K562 (cell line): ENCODE results near the gene CCDC88A. TPM values are rescaled to one million over a fixed set of nuclear protein-coding genes. Genes with fewer than 3 reads are reported as not detected.

Experiments used
- ATAC-seq: fragments of 200-7000 bp; cut with Tn5 transposase; 3 replicates; pipeline ENCODE4 v1.9.1; 2020; ENCODE audit warnings: moderate library complexity
- BruUV-seq: library from RNA; stranded (reverse); fragments of 400-500 nt; replicated peaks from 2 replicates; lab custom pipeline; 2021; lab: Mats Ljungman, UMichigan
- CTCF ChIA-PET: fragments of 300-600 bp; formaldehyde crosslinking; extraction: SDS; loops from one replicate; lab custom pipeline; 2021; ENCODE audit warnings: low intra/inter-chr PET ratio; lab: Yijun Ruan, JAX
- POLR2A ChIA-PET: fragments of 300-600, 350-650 bp; sonication (Branson Sonifier 250); formaldehyde crosslinking; extraction: SDS; loops from one replicate; lab custom pipeline; 2021; ENCODE audit warnings: antibody characterized with exemption, inconsistent platforms; lab: Yijun Ruan, JAX
- DNase-seq, 4 experiments: peaks; one replicate each; pipeline versions ENCODE4 v3.0.0 to v3.0.0-alpha.2; 2011 to 2018; ENCODE audit warnings: low spot score in 3 of 4, mixed read lengths in 3 of 4; ENCODE audit errors: extremely low read depth in 1 of 4
- FAIRE-seq: peaks from 2 replicates; lab custom pipeline; 2011; peaks lifted over from hg19 to GRCh38; lab: Jason Lieb, UNC
- H2AFZ ChIP-seq: 2 replicates; pipeline ENCODE4 v1.6.0; 2011; ENCODE audit warnings: low read depth, low read length, control low read depth, inconsistent platforms
- H3K27ac ChIP-seq: fragments of 200-600 bp; 3 replicates; pipeline ENCODE4 v1.8.0; 2011; ENCODE audit warnings: low read depth, mild to moderate bottlenecking, control low read depth, inconsistent platforms, low read length, moderate library complexity, mixed read lengths; ENCODE audit errors: extremely low read depth
- H3K27me3 ChIP-seq, 2 experiments: fragments of 300-600 bp in 1 of 2; 2 replicates in 1 of 2; 3 replicates in 1 of 2; pipeline versions ENCODE4 v1.6.0 to v1.8.0; 2011; ENCODE audit warnings: inconsistent platforms in 2 of 2, low read length in 2 of 2, mild to moderate bottlenecking in 1 of 2, mixed read lengths in 1 of 2, moderate library complexity in 1 of 2; ENCODE audit not compliant: control insufficient read depth in 2 of 2, insufficient read depth in 2 of 2
- H3K36me3 ChIP-seq: fragments of 300-600 bp; 3 replicates; pipeline ENCODE4 v1.8.0; 2011; ENCODE audit warnings: mild to moderate bottlenecking, low read length, inconsistent platforms; ENCODE audit not compliant: control insufficient read depth, insufficient read depth
- H3K4me1 ChIP-seq, 2 experiments: fragments of 200-600 bp in 1 of 2; replicated peaks in 1 of 2; 2 replicates in 1 of 2; 3 replicates in 1 of 2; pipeline versions ENCODE4 v1.5.1 to v1.8.0; 2011; ENCODE audit warnings: inconsistent platforms in 2 of 2, low read length in 2 of 2, mild to moderate bottlenecking in 1 of 2, mixed read lengths in 1 of 2, moderate library complexity in 1 of 2; ENCODE audit not compliant: control insufficient read depth in 2 of 2, insufficient read depth in 2 of 2
- H3K4me2 ChIP-seq: 2 replicates; pipeline ENCODE4 v1.6.1; 2011; ENCODE audit warnings: low read length, control low read depth, inconsistent platforms, mixed read lengths; ENCODE audit not compliant: insufficient read depth
- H3K4me3 ChIP-seq: fragments of 200-600 bp; sonication (generic), shearing (Covaris generic); 2 replicates; pipeline ENCODE4 v1.5.1; 2016; ENCODE audit warnings: control low read depth, inconsistent platforms
- H3K79me2 ChIP-seq: fragments of 200-600 bp; 3 replicates; pipeline ENCODE4 v1.8.0; 2011; ENCODE audit warnings: low read length, inconsistent platforms; ENCODE audit not compliant: control insufficient read depth, insufficient read depth
- H3K9ac ChIP-seq, 2 experiments: 2 replicates each; pipeline versions ENCODE4 v1.6.0 to v1.6.1; 2011; ENCODE audit warnings: low read depth in 2 of 2, low read length in 2 of 2, control low read depth in 1 of 2, inconsistent platforms in 1 of 2, mild to moderate bottlenecking in 1 of 2, mixed read lengths in 1 of 2; ENCODE audit not compliant: insufficient read depth in 1 of 2
- H3K9me1 ChIP-seq: one replicate; pipeline ENCODE4 v1.6.0; 2011; ENCODE audit warnings: inconsistent platforms, mild to moderate bottlenecking, low read length, moderate library complexity; ENCODE audit not compliant: control insufficient read depth, insufficient read depth
- H3K9me3 ChIP-seq: replicated peaks from 2 replicates; pipeline ENCODE4 v1.5.1; 2011; ENCODE audit warnings: low read depth, low read length, inconsistent platforms; ENCODE audit not compliant: control insufficient read depth, insufficient read depth
- H4K20me1 ChIP-seq: replicated peaks from 2 replicates; pipeline ENCODE4 v1.6.1; 2011; ENCODE audit warnings: low read length, inconsistent platforms, mixed read lengths; ENCODE audit not compliant: control insufficient read depth, insufficient read depth
- E2F5 ChIP-seq: sonication (generic); formaldehyde crosslinking; IDR thresholded peaks from 2 replicates; pipeline ENCODE4 v1.8.0; 2022; ENCODE audit warnings: mild to moderate bottlenecking, missing genetic modification reagents
- FOSL1 ChIP-seq: fragments of 200-800 bp; sonication (Bioruptor generic); conservative IDR thresholded peaks from 2 replicates; pipeline ENCODE4 v1.6.1; 2016; ENCODE audit warnings: missing genetic modification characterization, missing compliant biosample characterization
- L3MBTL2 ChIP-seq: fragments of 450-650 bp; IDR thresholded peaks from 2 replicates; pipeline ENCODE4 v1.6.1; 2016; ENCODE audit warnings: mild to moderate bottlenecking, moderate library complexity
- MCM3 ChIP-seq: fragments of 450-650 bp; IDR thresholded peaks from 2 replicates; pipeline ENCODE4 v1.6.1; 2016
- SIX5 ChIP-seq, 2 experiments: IDR thresholded peaks; 2 replicates each; pipeline ENCODE4 v1.6.1; 2011; ENCODE audit warnings: low read length in 2 of 2, borderline replicate concordance in 1 of 2, low read depth in 1 of 2, mild to moderate bottlenecking in 1 of 2, moderate library complexity in 1 of 2; ENCODE audit not compliant: insufficient read depth in 1 of 2
- SMARCE1 ChIP-seq: fragments of 450-650 bp; IDR thresholded peaks from 2 replicates; pipeline ENCODE4 v1.7.1; 2016; ENCODE audit warnings: mild to moderate bottlenecking
- SRSF7 ChIP-seq: fragments of 200-400 bp; formaldehyde crosslinking; optimal IDR thresholded peaks from 2 replicates; pipeline ENCODE3; 2017; ENCODE audit warnings: mild to moderate bottlenecking, low read depth, low read length
- THRB ChIP-seq: fragments of 450-650 bp; formaldehyde crosslinking; conservative IDR thresholded peaks from 2 replicates; pipeline ENCODE4 v1.4.0; 2022; ENCODE audit warnings: mild to moderate bottlenecking, missing genetic modification characterization
- ZNF398 ChIP-seq: fragments of 250-450 bp; sonication (Bioruptor Pico); IDR thresholded peaks from 2 replicates; pipeline ENCODE4 v1.8.0; 2021; ENCODE audit warnings: moderate library complexity, mild to moderate bottlenecking, inconsistent platforms
- ZNF551 ChIP-seq: fragments of 250-450 bp; sonication (Bioruptor Pico); IDR thresholded peaks from 2 replicates; pipeline ENCODE4 v1.5.0; 2021; ENCODE audit warnings: mild to moderate bottlenecking, moderate library complexity
- WGBS: fragments of 100-300 bp; shearing (Covaris generic); methylation state at CpG from one replicate; pipeline ENCODE4 v1.1.6; 2016; ENCODE audit warnings: low coverage, mixed read lengths; ENCODE audit not compliant: insufficient coverage; ENCODE audit errors: missing lambda C conversion rate; 5-methylcytosine and 5-hydroxymethylcytosine counted together
- in situ Hi-C: fragments of 300-500 bp; cut with MboI; formaldehyde crosslinking; loops from 4 replicates; pipeline ENCODE4 v1.15.0; 2018; ENCODE audit warnings: inconsistent platforms, mixed read lengths
- intact Hi-C: fragments of 100-400 bp; cut with micrococcal nuclease; formaldehyde crosslinking; loops from 2 replicates; pipeline ENCODE4 v1.14.2; 2022
- polyA plus RNA-seq, 8 experiments: library from polyadenylated mRNA; depleted of rRNA in 4 of 8; stranded (reverse) in 5 of 8; unstranded in 3 of 8; fragments of >200 nt; fragmentation: Nextera tagmentation in 2 of 8; fragmentation: Illumina TruSeq in 1 of 8; extraction: Ambion mirVana in 2 of 8; extraction: Trizol in 1 of 8; gene quantifications; 2 replicates each; pipeline versions ENCODE4 v1.2.1 to v1.2.3, GENCODE V29; 2011 to 2014; ENCODE audit warnings: inconsistent platforms in 1 of 8, missing spikeins in 1 of 8
- total RNA-seq, 7 experiments: library from RNA; depleted of rRNA in 6 of 7; stranded (reverse); fragments of >200 nt in 6 of 7; fragmentation: Illumina TruSeq in 2 of 7; extraction: Trizol in 2 of 7; gene quantifications; 2 replicates each; pipeline versions ENCODE4 v1.2.1 to v1.2.3, GENCODE V29; 2011 to 2021; ENCODE audit warnings: low replicate concordance in 1 of 7
- TF ChIP-seq, protein P1 (sequence below): fragments of 450-650 bp; conservative IDR thresholded peaks from 2 replicates; pipeline ENCODE4 v1.6.1; 2016; ENCODE audit warnings: missing genetic modification characterization, low read depth, mild to moderate bottlenecking, missing compliant biosample characterization, moderate library complexity

Gene CCDC88A
- total and polyA plus RNA-seq, 9 of the 15 experiments (the other 6 are each of a cell fraction or from before 2014, with no cell fraction given) = 29.3 to 102 (median 55.6) TPM

GRCh38 chr2:55365303-55365702 lies 54.4 kb downstream of the CCDC88A start (continued):
- TF ChIP-seq, protein P1, sequence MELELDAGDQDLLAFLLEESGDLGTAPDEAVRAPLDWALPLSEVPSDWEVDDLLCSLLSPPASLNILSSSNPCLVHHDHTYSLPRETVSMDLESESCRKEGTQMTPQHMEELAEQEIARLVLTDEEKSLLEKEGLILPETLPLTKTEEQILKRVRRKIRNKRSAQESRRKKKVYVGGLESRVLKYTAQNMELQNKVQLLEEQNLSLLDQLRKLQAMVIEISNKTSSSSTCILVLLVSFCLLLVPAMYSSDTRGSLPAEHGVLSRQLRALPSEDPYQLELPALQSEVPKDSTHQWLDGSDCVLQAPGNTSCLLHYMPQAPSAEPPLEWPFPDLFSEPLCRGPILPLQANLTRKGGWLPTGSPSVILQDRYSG = no peak
- TF ChIP-seq L3MBTL2 = no peak
- no peak for TF ChIP-seq SRSF7
- peak; percentile 83 for TF ChIP-seq SMARCE1
- TF ChIP-seq MCM3 = no peak
- no peak for TF ChIP-seq E2F5 (CRISPR knock-in tag)
- no peak for TF ChIP-seq ZNF551
- no peak for TF ChIP-seq SIX5 (IDR thresholded peaks at IDR 0.05; ENCODE audit: borderline replicate concordance in 1 of 2, insufficient read depth in 1 of 2, low read depth in 1 of 2, low read length in 2 of 2)

GRCh38 chr2:55364189-55365055 lies 55.2 kb downstream of the CCDC88A start:
- Histone ChIP-seq H4K20me1 (no peaks in the 10 kb centered on the region), H3K79me2 (no peaks in the 10 kb centered on the region; the same call in 2 of the 3 replicates), H3K27me3 (no peaks in the 10 kb centered on the region), H3K4me3 (no peak overlapping the region), H3K27ac (no peak overlapping the region), H3K9me3 (no peaks in the 10 kb centered on the region), H3K4me1 (peaks cover 3 to 8% of the 10 kb centered on the region in 2 experiments; a peak in 2 of 5 replicates), H2AFZ (no peak overlapping the region), H3K4me2 (no peak overlapping the region), H3K9ac (no peak overlapping the region), H3K36me3 (peaks cover 23% of the 10 kb centered on the region; the same call in 1 of the 3 replicates), H3K9me1 (no peaks in the 10 kb centered on the region)
- ATAC-seq (no peak; the same call in 2 of the 3 replicates), FAIRE-seq (no peak), DNase-seq (no peak)
- intact Hi-C loops (loop anchor here (5.0 kb wide), 1 partner anchor 53 kb away; the partner anchor contains the start of gene CCDC88A), in situ Hi-C loops (no loop called here)
- CTCF ChIA-PET = no interaction called here
- POLR2A ChIA-PET = no interaction called here
- 87% methylated on average over 3 of the region's 3 CpGs for WGBS
- no TSS peak for BruUV-seq
- TF ChIP-seq THRB (no peak), ZNF398 (CRISPR knock-in tag) (no peak), FOSL1 (tag) (no peak)
